OCI-LY3 (cell line): Measurements from ENCODE around the gene WDR76.
"Not testable (repeated sequence)": the region's sequence is repeated elsewhere in the genome, so short reads cannot be mapped to it uniquely, and the experiment has no call there.

Experiments used
- H2AFZ ChIP-seq: fragments of 200-600, 300-600 bp; shearing (Covaris generic); 2 replicates; pipeline ENCODE4 v1.6.0; 2014; ENCODE audit warnings: antibody characterized with exemption, low read depth, low read length
- H3K27ac ChIP-seq: fragments of 200-600, 300-600 bp; sonication (generic); 2 replicates; pipeline ENCODE4 v1.5.1; 2014; ENCODE audit warnings: mild to moderate bottlenecking, low read length, moderate library complexity, mixed read lengths
- H3K27me3 ChIP-seq: fragments of 200-600, 300-600 bp; sonication (generic); 2 replicates; pipeline ENCODE4 v1.6.1; 2014; ENCODE audit warnings: low read depth, low read length, mixed read lengths
- H3K36me3 ChIP-seq: fragments of 200-600, 300-600 bp; sonication (generic); replicated peaks from 2 replicates; pipeline ENCODE3; 2014; ENCODE audit warnings: low read depth, low read length, mixed read lengths
- H3K4me1 ChIP-seq: fragments of 300-600, 200-600 bp; sonication (generic); 2 replicates; pipeline ENCODE4 v1.6.1; 2014; ENCODE audit warnings: low read length, mixed read lengths
- H3K4me2 ChIP-seq: fragments of 200-600, 300-600 bp; sonication (generic); 2 replicates; pipeline ENCODE4 v1.6.1; 2014; ENCODE audit warnings: low read length, mixed read lengths
- H3K4me3 ChIP-seq: fragments of 300-600, 200-600 bp; sonication (generic); 2 replicates; pipeline ENCODE4 v1.5.1; 2014; ENCODE audit warnings: antibody characterized with exemption, mild to moderate bottlenecking, low read length, moderate library complexity
- H3K79me2 ChIP-seq: fragments of 300-600, 200-600 bp; shearing (Covaris generic); 2 replicates; pipeline ENCODE4 v1.6.1; 2014; ENCODE audit warnings: mild to moderate bottlenecking, low read length, mixed read lengths
- H3K9ac ChIP-seq: fragments of 300-600, 200-600 bp; shearing (Covaris generic); 2 replicates; pipeline ENCODE4 v1.6.0; 2014; ENCODE audit warnings: mild to moderate bottlenecking, low read length, moderate library complexity
- H3K9me3 ChIP-seq: fragments of 200-600, 300-600 bp; shearing (Covaris generic); 2 replicates; pipeline ENCODE4 v1.6.1; 2014; ENCODE audit warnings: low read length, mixed read lengths; ENCODE audit not compliant: insufficient read depth
- H4K20me1 ChIP-seq: fragments of 200-600, 300-600 bp; sonication (generic); 2 replicates; pipeline ENCODE4 v1.6.1; 2016; ENCODE audit warnings: low read length, mixed read lengths; ENCODE audit not compliant: insufficient read depth
- EZH2phosphoT487 ChIP-seq: fragments of 200-600 bp; shearing (Covaris generic); IDR thresholded peaks from 2 replicates; pipeline ENCODE4 v1.6.1; 2018; ENCODE audit warnings: antibody characterized with exemption, mixed run types, low read depth
- TF ChIP-seq, protein P1 (sequence below): fragments of 200-600, 300-600 bp; sonication (generic); IDR thresholded peaks from 2 replicates; pipeline ENCODE4 v1.5.1; 2014; ENCODE audit warnings: antibody characterized with exemption, low read length, low read depth

Gene WDR76

DNA sequence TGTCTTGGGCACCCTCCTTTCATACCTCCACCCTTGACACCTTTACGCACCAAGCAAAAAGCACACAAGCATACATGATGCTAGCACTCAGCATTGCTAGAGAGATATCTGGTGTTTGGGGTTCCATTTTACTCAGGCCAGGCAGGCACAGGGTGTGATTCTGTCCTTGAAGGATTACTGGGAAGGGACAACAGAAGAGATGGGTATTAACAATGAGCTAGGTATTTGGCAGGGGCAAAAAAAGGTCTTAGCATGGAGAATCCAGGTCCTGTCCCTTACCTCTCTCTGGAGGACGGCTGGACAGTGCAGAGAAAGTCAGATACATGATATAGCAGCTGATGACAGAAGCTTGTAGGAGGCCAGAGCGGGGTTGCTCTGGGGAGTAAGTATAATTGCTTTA, 30.2 kb upstream of the WDR76 start:
- Histone ChIP-seq H3K4me2 (no peak overlapping the region), H3K4me3 (no peak overlapping the region), H3K79me2 (peaks cover 52% of the 10 kb centered on the region), H2AFZ (no peak overlapping the region), H3K27me3 (no peaks in the 10 kb centered on the region), H3K27ac (no peak overlapping the region), H3K4me1 (peaks cover 41% of the 10 kb centered on the region), H3K9me3 (peaks cover 6% of the 10 kb centered on the region; the same call in 1 of the 2 replicates), H4K20me1 (peaks cover 33% of the 10 kb centered on the region), H3K36me3 (peaks cover 56% of the 10 kb centered on the region), H3K9ac (no peak overlapping the region)
- TF ChIP-seq, protein P1, sequence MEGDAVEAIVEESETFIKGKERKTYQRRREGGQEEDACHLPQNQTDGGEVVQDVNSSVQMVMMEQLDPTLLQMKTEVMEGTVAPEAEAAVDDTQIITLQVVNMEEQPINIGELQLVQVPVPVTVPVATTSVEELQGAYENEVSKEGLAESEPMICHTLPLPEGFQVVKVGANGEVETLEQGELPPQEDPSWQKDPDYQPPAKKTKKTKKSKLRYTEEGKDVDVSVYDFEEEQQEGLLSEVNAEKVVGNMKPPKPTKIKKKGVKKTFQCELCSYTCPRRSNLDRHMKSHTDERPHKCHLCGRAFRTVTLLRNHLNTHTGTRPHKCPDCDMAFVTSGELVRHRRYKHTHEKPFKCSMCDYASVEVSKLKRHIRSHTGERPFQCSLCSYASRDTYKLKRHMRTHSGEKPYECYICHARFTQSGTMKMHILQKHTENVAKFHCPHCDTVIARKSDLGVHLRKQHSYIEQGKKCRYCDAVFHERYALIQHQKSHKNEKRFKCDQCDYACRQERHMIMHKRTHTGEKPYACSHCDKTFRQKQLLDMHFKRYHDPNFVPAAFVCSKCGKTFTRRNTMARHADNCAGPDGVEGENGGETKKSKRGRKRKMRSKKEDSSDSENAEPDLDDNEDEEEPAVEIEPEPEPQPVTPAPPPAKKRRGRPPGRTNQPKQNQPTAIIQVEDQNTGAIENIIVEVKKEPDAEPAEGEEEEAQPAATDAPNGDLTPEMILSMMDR, result no peak
- no peak for TF ChIP-seq EZH2phosphoT487

DNA sequence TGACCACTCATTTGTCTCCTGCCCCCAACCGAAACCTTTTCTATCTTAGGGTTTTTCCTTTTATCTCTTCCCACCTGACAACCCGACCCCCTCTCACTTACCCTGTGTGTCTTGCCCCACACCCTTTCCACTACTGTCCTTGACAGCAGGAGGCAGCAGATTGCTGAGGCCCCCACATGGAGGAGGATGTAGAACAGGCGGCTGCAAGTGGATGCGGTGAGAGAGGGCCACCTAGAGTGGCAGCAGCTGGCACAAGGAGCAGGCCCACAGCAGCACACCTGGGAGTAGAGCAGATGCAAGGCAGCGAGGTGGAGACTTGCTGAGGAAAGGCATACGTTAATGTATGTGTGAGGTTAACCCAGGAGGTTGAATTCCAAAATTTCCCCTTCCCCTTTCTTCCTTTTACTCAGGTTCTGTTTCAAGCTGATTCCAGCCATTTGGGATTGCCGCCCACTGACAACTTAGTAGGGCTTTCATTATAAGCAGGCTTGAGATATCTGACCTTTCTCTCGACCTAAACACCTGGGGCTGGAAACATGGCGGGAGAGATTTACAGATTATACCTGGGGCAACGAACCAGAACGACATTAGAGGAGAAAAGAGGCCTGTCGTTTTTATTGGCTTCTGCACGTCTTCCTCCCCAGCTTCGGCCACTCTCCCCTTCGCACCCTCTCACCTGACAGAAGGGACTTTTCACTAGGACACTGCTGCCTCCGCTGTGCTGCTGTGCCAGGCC, 27.4 kb upstream of the WDR76 start:
- Histone ChIP-seq H3K27me3 (no peaks in the 10 kb centered on the region), H3K4me2 (peak overlapping the region; percentile 86), H3K9me3 (peaks cover 6% of the 10 kb centered on the region; the same call in 1 of the 2 replicates), H4K20me1 (peaks cover 17% of the 10 kb centered on the region; the same call in 1 of the 2 replicates), H3K36me3 (peaks cover 53% of the 10 kb centered on the region), H3K27ac (peak overlapping the region; percentile 59), H3K4me1 (peaks cover 33% of the 10 kb centered on the region), H2AFZ (no peak overlapping the region), H3K79me2 (peaks cover 36% of the 10 kb centered on the region), H3K4me3 (peak overlapping the region; percentile 90), H3K9ac (peak overlapping the region; percentile 27; the same call in 1 of the 2 replicates)
- no peak for TF ChIP-seq EZH2phosphoT487
- TF ChIP-seq, protein P1, result peak; percentile 39

DNA sequence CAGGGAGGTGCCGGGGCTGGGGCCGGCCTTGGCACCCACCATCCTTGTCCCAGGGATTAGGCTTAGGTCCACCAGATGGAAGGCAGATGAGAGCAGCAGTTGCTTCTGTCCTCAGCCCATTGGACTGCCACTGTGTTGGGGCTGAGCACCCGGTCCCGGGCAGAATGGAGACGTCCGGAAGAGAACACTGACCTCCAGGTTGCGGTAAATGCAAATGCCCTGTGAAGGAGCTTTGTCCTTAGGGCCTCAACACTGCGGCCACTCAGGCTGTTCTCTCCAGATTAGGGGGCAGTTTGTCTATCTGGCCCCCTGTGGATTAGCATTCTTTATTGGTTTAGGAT, 26.9 kb upstream of the WDR76 start, which contains the start of gene SERINC4:
Gene SERINC4 (minus strand): TSS at position 276 of the 341 bp plus-strand sequence. CDS start 234 bp downstream, at position 42.
- peak within 1 kb of the TSS; percentile 86 for H3K4me2 ChIP-seq
- 0 out of 2 replicates have a peak, but pooled peaks cover 13% of the 10 kb centered on the region for H4K20me1 ChIP-seq
- peaks cover 30% of the 10 kb centered on the region for H3K79me2 ChIP-seq
- H3K9ac ChIP-seq, result peak within 1 kb of the TSS; percentile 70
- H3K27ac ChIP-seq, result peak within 1 kb of the TSS; percentile 59
- H3K9me3 ChIP-seq, result peaks cover 6% of the 10 kb centered on the region; the same call in 1 of the 2 replicates
- H3K4me1 ChIP-seq, result peaks cover 33% of the 10 kb centered on the region
- TF ChIP-seq EZH2phosphoT487, result no peak
- TF ChIP-seq, protein P1, result no peak
- H3K4me3 ChIP-seq, result peak within 1 kb of the TSS; percentile 90
- no peaks in the 10 kb centered on the region for H3K27me3 ChIP-seq
- H2AFZ ChIP-seq, result no peak within 1 kb of the TSS
- H3K36me3 ChIP-seq, result peaks cover 53% of the 10 kb centered on the region

GRCh38 chr15:43800286-43801141, 26.3 kb upstream of the WDR76 start, which contains the start of gene HYPK:
Gene HYPK, plus strand, starts transcription at chr15:43800599. Its CDS starts 24 bp downstream, at chr15:43800623.
- Histone ChIP-seq H3K27me3 (no peaks in the 10 kb centered on the region), H3K36me3 (peaks cover 53% of the 10 kb centered on the region), H3K4me1 (peaks cover 33% of the 10 kb centered on the region), H3K9ac (peak within 1 kb of the TSS; percentile 70), H3K9me3 (peaks cover 6% of the 10 kb centered on the region; the same call in 1 of the 2 replicates), H3K4me2 (peak within 1 kb of the TSS; percentile 86), H2AFZ (no peak within 1 kb of the TSS), H3K79me2 (peaks cover 24% of the 10 kb centered on the region), H3K4me3 (peak within 1 kb of the TSS; percentile 90), H4K20me1 (0 out of 2 replicates have a peak, but pooled peaks cover 8% of the 10 kb centered on the region), H3K27ac (peak within 1 kb of the TSS; percentile 59)
- TF ChIP-seq EZH2phosphoT487, result no peak
- TF ChIP-seq, protein P1, result no peak

GRCh38 chr15:43802676-43803075, 24.1 kb upstream of the WDR76 start:
- not testable (repeated sequence) for H2AFZ ChIP-seq, H3K27ac ChIP-seq, H3K4me2 ChIP-seq, H3K27me3 ChIP-seq, H3K9ac ChIP-seq, H3K9me3 ChIP-seq, H4K20me1 ChIP-seq, H3K4me3 ChIP-seq
- Histone ChIP-seq H3K4me1 (peaks cover 34% of the 10 kb centered on the region), H3K79me2 (peaks cover 26% of the 10 kb centered on the region), H3K36me3 (peaks cover 58% of the 10 kb centered on the region)
